ENCODE results near the gene TKTL1. TPM values are rescaled to one million over a fixed set of nuclear protein-coding genes. Genes with fewer than 3 reads are reported as not detected.
"Not testable (repeated sequence)": the region's sequence is repeated elsewhere in the genome, so short reads cannot be mapped to it uniquely, and the experiment has no call there.

TKTL1 gene
- total RNA-seq, 1 donor = not detected

DNA sequence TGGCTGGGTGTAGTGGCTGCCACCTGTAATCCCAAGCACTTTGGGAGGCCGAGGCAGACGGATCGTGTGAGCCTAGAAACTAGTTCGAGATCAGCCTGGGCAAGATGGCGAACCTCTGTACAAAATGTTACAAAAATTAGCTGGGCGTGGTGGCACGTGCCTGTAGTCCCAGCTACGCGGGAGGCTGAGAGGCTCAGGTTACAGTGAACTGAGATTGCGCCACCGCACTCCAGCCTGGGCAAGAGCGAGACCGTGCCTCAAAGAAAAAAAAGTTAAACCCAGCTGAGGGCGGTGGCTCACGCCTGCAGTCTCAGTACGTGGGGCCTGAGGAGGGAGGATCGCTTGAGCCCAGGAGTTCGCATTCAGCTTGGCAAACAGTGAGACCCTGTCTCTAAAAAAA is 1.1 kb downstream of the TKTL1 start:
- H3K4me3 ChIP-seq (ENCODE audit: low read depth, low read length) = no peak overlapping the region
- no peak for DNase-seq (ENCODE audit: low read depth)
- TF ChIP-seq CTCF (IDR thresholded peaks at IDR 0.05; ENCODE audit: insufficient read depth, low read length) = no peak

GRCh38 chrX:154298312-154298711 is 2.7 kb downstream of the TKTL1 start:
- no peak for TF ChIP-seq CTCF (IDR thresholded peaks at IDR 0.05; ENCODE audit: insufficient read depth, low read length)
- DNase-seq (ENCODE audit: low read depth) = no peak
- no peak overlapping the region for H3K4me3 ChIP-seq (ENCODE audit: low read depth, low read length)

DNA sequence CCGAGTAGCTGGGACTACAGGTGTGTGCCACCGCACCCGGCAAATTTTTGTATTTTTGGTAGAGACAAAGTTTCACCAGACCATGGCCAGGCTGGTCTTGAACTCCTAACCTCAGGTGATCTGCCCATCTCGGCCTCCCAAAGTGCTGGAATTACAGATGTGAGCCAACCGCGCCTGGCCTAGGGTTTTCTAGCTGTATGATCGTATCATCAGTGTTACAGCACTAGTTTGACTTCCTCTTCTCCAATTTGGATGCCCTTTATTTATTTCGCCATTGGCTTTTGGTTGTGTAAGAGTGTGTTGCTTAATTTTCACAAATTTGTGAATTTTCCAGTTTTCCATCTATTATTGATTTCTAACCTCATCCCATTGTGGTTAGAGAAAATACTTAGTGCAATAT is 5.2 kb downstream of the TKTL1 start:
- DNase-seq (ENCODE audit: low read depth) = no peak
- H3K4me3 ChIP-seq (ENCODE audit: low read depth, low read length) = no peak overlapping the region
- no peak for TF ChIP-seq CTCF (IDR thresholded peaks at IDR 0.05; ENCODE audit: insufficient read depth, low read length)

- DNase-seq (ENCODE audit: low read depth); H3K4me3 ChIP-seq (ENCODE audit: low read depth, low read length): not testable (repeated sequence)
These were observed 7.4 kb downstream of the TKTL1 start for GRCh38 chrX:154302998-154303397.

- no peak overlapping the region for H3K4me3 ChIP-seq (ENCODE audit: low read depth, low read length)
- no peak for DNase-seq (ENCODE audit: low read depth)
- no peak for TF ChIP-seq CTCF (IDR thresholded peaks at IDR 0.05; ENCODE audit: insufficient read depth, low read length)
These were observed 7.9 kb downstream of the TKTL1 start for GRCh38 chrX:154303476-154303875.

- DNase-seq (ENCODE audit: low read depth) = no peak
- H3K4me3 ChIP-seq (ENCODE audit: low read depth, low read length) = no peak overlapping the region
- no peak for TF ChIP-seq CTCF (IDR thresholded peaks at IDR 0.05; ENCODE audit: insufficient read depth, low read length)
These were observed 9.3 kb downstream of the TKTL1 start for GRCh38 chrX:154304846-154305245.

GRCh38 chrX:154305541-154306205 is 10.1 kb downstream of the TKTL1 start:
- DNase-seq (ENCODE audit: low read depth) = no peak
- TF ChIP-seq CTCF (IDR thresholded peaks at IDR 0.05; ENCODE audit: insufficient read depth, low read length) = no peak
- no peak overlapping the region for H3K4me3 ChIP-seq (ENCODE audit: low read depth, low read length)
